ENCODE data around the gene PIEZO2. TPM values are rescaled to one million over a fixed set of nuclear protein-coding genes. Genes with fewer than 3 reads are reported as not detected.
"Not testable (repeated sequence)": the region's sequence is repeated elsewhere in the genome, so short reads cannot be mapped to it uniquely, and the experiment has no call there.

PIEZO2 gene
- total RNA-seq, 1 donor from 2014 or later, result 100.0 TPM

- DNase-seq (ENCODE audit: extremely low read depth, low read depth, low spot score), result no peak
Measured at GRCh38 chr18:11153097-11153496, 3.7 kb upstream of the PIEZO2 start.

GRCh38 chr18:11150271-11150615 is 874 bp upstream of the PIEZO2 start:
- no peak for DNase-seq (ENCODE audit: extremely low read depth, low read depth, low spot score)

GRCh38 chr18:11148680-11149440 is 509 bp downstream of the PIEZO2 start:
- DNase-seq (ENCODE audit: extremely low read depth, low read depth, low spot score), result no peak

GRCh38 chr18:11147962-11148679 is 1.2 kb downstream of the PIEZO2 start:
- no peak for DNase-seq (ENCODE audit: extremely low read depth, low read depth, low spot score)

GRCh38 chr18:11147371-11147951 is 1.9 kb downstream of the PIEZO2 start:
- DNase-seq (ENCODE audit: extremely low read depth, low read depth, low spot score), result no peak

GRCh38 chr18:11146947-11147345 is 2.4 kb downstream of the PIEZO2 start:
- no peak for DNase-seq (ENCODE audit: extremely low read depth, low read depth, low spot score)

GRCh38 chr18:11146238-11146946 is 3.0 kb downstream of the PIEZO2 start:
- DNase-seq (ENCODE audit: extremely low read depth, low read depth, low spot score), result no peak

GRCh38 chr18:11145413-11146191 is 3.8 kb downstream of the PIEZO2 start:
- no peak for DNase-seq (ENCODE audit: extremely low read depth, low read depth, low spot score)

- no peak for DNase-seq (ENCODE audit: extremely low read depth, low read depth, low spot score)
Measured at GRCh38 chr18:11137400-11137799, 12.0 kb downstream of the PIEZO2 start.

GRCh38 chr18:11136241-11136640 is 13.1 kb downstream of the PIEZO2 start:
- no peak for DNase-seq (ENCODE audit: extremely low read depth, low read depth, low spot score)

- no peak for DNase-seq (ENCODE audit: extremely low read depth, low read depth, low spot score)
Measured at GRCh38 chr18:11134940-11135339, 14.4 kb downstream of the PIEZO2 start.

GRCh38 chr18:11129059-11129458 is 20.3 kb downstream of the PIEZO2 start:
- not testable (repeated sequence) for DNase-seq (ENCODE audit: extremely low read depth, low read depth, low spot score)

GRCh38 chr18:11125492-11126315 is 23.7 kb downstream of the PIEZO2 start:
- no peak for DNase-seq (ENCODE audit: extremely low read depth, low read depth, low spot score)

- no peak for DNase-seq (ENCODE audit: extremely low read depth, low read depth, low spot score)
Measured at GRCh38 chr18:11124054-11124453, 25.3 kb downstream of the PIEZO2 start.

GRCh38 chr18:11121443-11121849 is 27.9 kb downstream of the PIEZO2 start:
- DNase-seq (ENCODE audit: extremely low read depth, low read depth, low spot score), result no peak

GRCh38 chr18:11119959-11120587 is 29.3 kb downstream of the PIEZO2 start:
- no peak for DNase-seq (ENCODE audit: extremely low read depth, low read depth, low spot score)

- DNase-seq (ENCODE audit: extremely low read depth, low read depth, low spot score), result no peak
Measured at GRCh38 chr18:11119550-11119949, 29.8 kb downstream of the PIEZO2 start.

- no peak for DNase-seq (ENCODE audit: extremely low read depth, low read depth, low spot score)
Measured at GRCh38 chr18:11118051-11118766, 31.2 kb downstream of the PIEZO2 start.

GRCh38 chr18:11115276-11115675 is 34.1 kb downstream of the PIEZO2 start:
- no peak for DNase-seq (ENCODE audit: extremely low read depth, low read depth, low spot score)

Data from glomerular endothelial cell (primary cell).